Measurements from ENCODE around the gene VAV3.
"Not testable (repeated sequence)": the region's sequence is repeated elsewhere in the genome, so short reads cannot be mapped to it uniquely, and the experiment has no call there.

VAV3 gene

GRCh38 chr1:107935396-107936064, 29.4 kb downstream of the VAV3 start:
- DNase-seq (ENCODE audit: low read depth in 2 of 2): no peak

- DNase-seq (ENCODE audit: low read depth in 2 of 2): no peak
Measured at GRCh38 chr1:107934578-107934977, 30.4 kb downstream of the VAV3 start.

GRCh38 chr1:107933736-107934135, 31.2 kb downstream of the VAV3 start:
- no peak for DNase-seq (ENCODE audit: low read depth in 2 of 2)

- DNase-seq (ENCODE audit: low read depth in 2 of 2): no peak
Measured at GRCh38 chr1:107930292-107930691, 34.7 kb downstream of the VAV3 start.

DNA sequence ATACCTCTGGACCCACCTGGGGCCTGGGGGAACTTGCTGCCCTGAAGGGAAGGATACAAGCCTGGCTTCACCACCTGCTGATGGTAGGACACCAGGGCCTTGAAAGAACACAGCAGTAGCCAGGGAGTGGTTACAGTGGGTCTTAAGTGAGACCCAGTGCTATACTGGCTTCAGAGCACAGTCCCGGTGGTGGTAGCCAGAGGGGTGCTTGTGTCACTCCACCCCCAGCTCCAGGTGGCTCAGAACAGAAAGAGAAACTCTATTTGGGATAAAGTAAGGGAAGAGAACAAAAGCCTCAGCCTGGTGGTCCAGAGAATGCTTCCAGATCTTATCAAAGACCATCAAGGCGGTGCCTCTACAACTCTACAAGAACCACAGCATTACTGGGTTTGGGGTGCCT, 37.2 kb downstream of the VAV3 start:
- DNase-seq (ENCODE audit: low read depth in 2 of 2): no peak

DNA sequence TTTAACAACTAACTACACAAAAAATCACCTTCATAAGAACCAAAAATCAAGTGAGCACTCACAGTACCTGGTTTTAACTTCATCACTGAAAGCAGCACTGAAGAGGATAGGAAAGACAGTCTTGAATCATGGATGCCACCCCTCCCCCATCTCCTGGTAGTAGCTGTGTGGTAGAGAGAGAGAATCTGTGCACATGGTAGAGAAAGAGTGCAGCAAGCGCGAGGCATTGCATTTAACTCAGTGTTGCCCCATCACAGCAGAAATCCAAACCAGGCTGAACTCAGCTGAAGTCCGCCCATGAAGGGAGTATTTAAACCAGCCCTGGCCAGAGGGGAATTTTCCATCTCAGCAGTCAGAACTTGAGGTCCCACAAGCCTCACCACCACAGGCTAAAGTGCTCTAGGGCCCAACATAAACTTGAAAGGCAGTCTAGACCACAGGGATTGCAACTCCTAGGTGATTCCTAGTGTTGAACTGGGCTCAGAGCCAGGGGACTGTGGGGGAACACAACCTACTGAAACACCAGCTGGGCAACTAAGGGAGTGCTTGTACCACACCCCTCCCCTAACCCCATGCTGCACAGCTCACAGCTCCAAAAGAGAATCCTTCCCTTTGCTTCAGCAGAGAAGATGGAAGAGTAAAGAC, 38.4 kb downstream of the VAV3 start:
- DNase-seq (ENCODE audit: low read depth in 2 of 2): no peak

- DNase-seq (ENCODE audit: low read depth in 2 of 2): no peak
Measured at GRCh38 chr1:107925565-107925964, 39.4 kb downstream of the VAV3 start.

DNA sequence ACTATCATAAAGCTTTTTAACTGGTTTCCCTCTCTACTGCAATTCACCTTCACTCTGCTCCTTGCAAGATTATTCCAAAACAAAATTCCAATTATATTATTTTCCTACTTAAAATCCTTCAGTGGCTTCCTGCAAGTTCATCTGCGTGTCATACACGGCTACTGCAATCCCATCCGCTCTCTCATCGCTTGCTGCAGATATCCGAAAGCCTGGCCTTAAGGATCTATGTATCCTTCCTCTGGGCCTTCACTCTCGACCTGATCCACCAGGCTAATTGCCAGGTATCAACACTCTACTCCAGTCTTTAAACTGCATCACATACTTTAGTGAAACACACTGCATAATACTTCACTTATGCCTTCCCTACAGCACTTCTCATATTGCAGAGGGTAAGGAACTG, 44.0 kb downstream of the VAV3 start:
- no peak for DNase-seq (ENCODE audit: low read depth in 2 of 2)

GRCh38 chr1:107920561-107920960, 44.4 kb downstream of the VAV3 start:
- no peak for DNase-seq (ENCODE audit: low read depth in 2 of 2)

- DNase-seq (ENCODE audit: low read depth in 2 of 2): no peak
Measured at GRCh38 chr1:107919953-107920352, 45.0 kb downstream of the VAV3 start.

DNA sequence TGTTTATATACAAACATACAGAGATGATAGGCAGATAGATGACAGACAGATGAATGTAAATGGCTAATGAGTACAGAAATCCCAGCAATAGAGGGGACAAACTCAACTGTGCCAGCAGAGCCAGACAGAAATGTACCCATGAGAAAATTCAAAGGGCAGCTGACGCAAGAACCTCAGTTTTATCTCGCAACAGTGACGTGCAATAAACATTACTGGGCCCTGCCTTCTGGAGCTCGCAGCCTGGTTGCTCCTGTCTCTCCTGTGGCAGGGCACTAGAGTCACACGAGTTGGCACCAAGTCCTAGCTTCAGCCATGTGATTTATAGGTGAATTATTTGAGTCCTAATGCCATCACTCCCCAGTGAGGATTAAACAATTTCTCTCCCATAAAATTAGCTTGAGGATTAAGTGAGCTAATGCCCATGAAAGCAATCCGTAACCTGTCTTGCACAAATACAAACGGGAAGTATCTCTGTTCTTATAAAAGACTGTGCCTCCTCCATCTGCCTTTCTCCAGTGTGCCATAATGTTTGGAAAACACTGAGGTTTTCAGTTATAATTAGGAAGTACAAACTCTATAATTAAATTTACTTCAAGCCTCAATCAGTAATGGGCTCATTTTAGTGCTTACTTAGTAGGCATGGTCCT, 50.7 kb downstream of the VAV3 start:
- no peak for DNase-seq (ENCODE audit: low read depth in 2 of 2)

- no peak for DNase-seq (ENCODE audit: low read depth in 2 of 2)
Measured at GRCh38 chr1:107912656-107913055, 52.3 kb downstream of the VAV3 start.

DNA sequence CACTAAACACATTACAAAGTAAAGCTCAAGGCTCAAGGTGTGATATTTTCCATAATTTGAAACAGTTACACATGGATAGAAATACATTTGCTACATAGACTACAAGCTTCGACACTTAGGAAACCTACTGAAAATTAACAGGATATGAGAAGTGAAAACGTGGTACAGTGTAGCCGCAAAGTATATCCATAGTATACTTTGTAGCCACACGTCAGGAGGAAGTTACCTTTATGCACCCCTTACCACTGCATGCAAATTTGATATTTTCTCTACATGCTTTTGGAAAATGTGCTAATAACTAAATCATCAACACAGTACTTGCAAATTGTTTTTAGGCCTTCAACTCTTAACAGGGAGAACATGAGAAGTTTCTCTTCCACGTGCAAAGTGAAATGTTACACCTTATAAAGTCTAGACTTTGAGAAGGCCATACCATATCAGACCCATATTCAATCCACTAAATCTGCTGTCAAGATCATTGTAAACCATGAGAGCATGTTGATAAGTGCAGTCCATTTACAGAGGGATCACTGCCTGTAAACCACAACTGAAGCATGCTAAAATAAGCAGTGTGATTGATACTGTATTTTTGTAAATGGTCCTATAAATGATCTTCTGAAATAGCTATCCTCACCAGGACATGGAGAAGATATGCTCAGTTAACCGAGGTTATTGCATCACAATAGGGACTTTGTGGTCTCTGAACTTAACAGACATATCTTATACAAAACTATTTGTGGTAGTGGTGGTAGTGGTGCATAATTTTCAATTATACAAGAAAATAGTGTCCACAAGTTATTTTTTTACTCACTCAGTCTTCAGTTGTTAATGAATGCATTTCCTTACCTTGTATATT, 64.7 kb downstream of the VAV3 start:
- DNase-seq (ENCODE audit: low read depth in 2 of 2): no peak

DNA sequence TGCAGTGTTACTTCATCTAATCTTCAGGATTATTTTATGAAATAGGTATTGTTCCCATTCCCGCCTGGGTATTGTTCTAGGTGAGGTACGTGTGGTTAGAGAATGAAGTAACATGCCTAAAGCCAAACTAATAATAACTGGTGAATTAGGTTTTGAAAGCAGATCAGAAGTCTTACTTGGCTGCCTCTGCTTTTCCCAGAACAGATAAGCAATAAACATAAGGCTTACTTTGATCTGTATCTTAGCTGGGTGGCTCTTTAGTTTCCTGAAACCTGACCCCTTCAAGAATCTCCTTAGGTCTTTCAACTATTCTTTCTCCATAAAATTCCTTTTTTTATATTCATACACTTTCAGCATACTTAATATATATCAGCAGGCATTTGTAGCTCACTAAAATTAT, 65.3 kb downstream of the VAV3 start:
- no peak for DNase-seq (ENCODE audit: low read depth in 2 of 2)

GRCh38 chr1:107897438-107898345, 67.3 kb downstream of the VAV3 start:
- no peak for DNase-seq (ENCODE audit: low read depth in 2 of 2)

DNA sequence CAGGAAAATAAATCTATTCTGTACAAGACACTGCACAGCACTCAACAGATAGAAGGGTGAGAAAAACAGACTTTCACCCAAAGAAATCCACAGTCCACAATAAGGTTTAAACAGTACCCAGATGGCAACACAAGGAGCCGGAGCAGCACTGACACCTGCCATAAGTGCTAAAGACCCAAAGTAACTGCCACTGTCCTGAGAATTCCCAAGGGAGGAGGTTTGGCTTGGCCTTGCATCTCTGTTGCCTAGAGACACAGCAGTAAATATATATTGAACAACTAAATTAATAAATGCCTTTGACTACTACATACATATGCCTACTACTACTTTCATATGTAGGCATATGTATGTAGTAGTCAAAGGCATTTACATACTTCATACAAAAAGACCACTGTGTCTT, 68.0 kb downstream of the VAV3 start:
- DNase-seq (ENCODE audit: low read depth in 2 of 2): no peak

DNA sequence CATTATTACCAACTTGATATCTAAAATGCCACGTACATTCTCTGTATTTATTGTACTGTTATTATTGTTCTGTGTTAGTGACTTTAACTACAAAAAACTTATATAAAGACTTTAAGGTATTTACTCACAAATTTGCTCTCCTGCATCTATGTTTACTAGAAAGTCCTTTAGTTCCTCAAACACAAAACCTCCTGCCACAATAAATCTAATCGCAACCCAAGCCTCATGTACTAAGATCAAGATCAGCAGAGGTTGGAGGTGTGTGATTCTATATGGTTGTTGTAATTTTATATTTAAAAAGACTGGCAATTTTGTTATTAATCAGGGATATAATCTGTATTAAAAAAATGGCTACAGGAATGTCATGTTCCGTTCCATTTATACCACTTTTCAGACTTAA, 68.6 kb downstream of the VAV3 start:
- DNase-seq (ENCODE audit: low read depth in 2 of 2): no peak

GRCh38 chr1:107895403-107896191, 69.4 kb downstream of the VAV3 start:
- no peak for DNase-seq (ENCODE audit: low read depth in 2 of 2)

GRCh38 chr1:107894605-107895004, 70.4 kb downstream of the VAV3 start:
- no peak for DNase-seq (ENCODE audit: low read depth in 2 of 2)

GRCh38 chr1:107893350-107893749, 71.6 kb downstream of the VAV3 start:
- not testable (repeated sequence) for DNase-seq (ENCODE audit: low read depth in 2 of 2)
